HCT116 (cell line): ENCODE results near the gene VMP1. TPM values are rescaled to one million over a fixed set of nuclear protein-coding genes. Genes with fewer than 3 reads are reported as not detected.

Experiments used
- ATAC-seq: fragments of 200-7000 bp; cut with Tn5 transposase; 2 replicates; pipeline ENCODE4 v1.9.1; 2020; ENCODE audit warnings: mild to moderate bottlenecking, moderate library complexity
- BruUV-seq: library from RNA; stranded (reverse); fragments of 400-500 nt; replicated peaks from 2 replicates; lab custom pipeline; 2021; lab: Mats Ljungman, UMichigan
- CTCF ChIA-PET: fragments of 300-600 bp; sonication (Branson Sonifier 250); formaldehyde crosslinking; loops from one replicate; lab custom pipeline; 2021; ENCODE audit warnings: antibody characterized with exemption; lab: Charles Lee
- POLR2A ChIA-PET: fragments of 300-600, 350-600 bp; sonication (Branson Sonifier 250); formaldehyde crosslinking; loops from one replicate; lab custom pipeline; 2021; ENCODE audit warnings: antibody characterized with exemption; lab: Charles Lee
- RAD21 ChIA-PET, 2 experiments: fragments of 300-600 bp; sonication (Branson Sonifier 250); formaldehyde crosslinking; loops; one replicate each; lab custom pipeline; 2023; ENCODE audit warnings: low total read pairs in 2 of 2; ENCODE audit not compliant: uncharacterized antibody in 2 of 2, unreplicated experiment in 2 of 2, low non-redundant PET in 1 of 2; lab: Charles Lee
- DNase-seq: peaks from one replicate; pipeline ENCODE4 v3.0.0-alpha.2; 2010; ENCODE audit warnings: low read depth, low spot score
- H2AFZ ChIP-seq: fragments of 200-600 bp; shearing (Covaris generic), sonication (generic); 2 replicates; pipeline ENCODE4 v1.6.1; 2017; ENCODE audit warnings: low read depth, mixed run types, mixed read lengths, antibody characterized with exemption, low read length; ENCODE audit not compliant: poor library complexity, severe bottlenecking
- H3K27ac ChIP-seq: 2 replicates; pipeline ENCODE4 v1.5.1; 2012; ENCODE audit warnings: low read depth, low read length
- H3K27me3 ChIP-seq: fragments of 200-600 bp; sonication (generic); 2 replicates; pipeline ENCODE4 v1.6.1; 2016; ENCODE audit warnings: mixed run types, low read length, mixed read lengths; ENCODE audit not compliant: insufficient read depth
- H3K36me3 ChIP-seq, 2 experiments: fragments of 200-500 bp in 1 of 2; fragments of 200-600 bp in 1 of 2; sonication (Bioruptor generic) in 1 of 2; sonication (generic) in 1 of 2; 2 replicates each; pipeline versions ENCODE4 v1.5.1 to v1.6.1; 2014 to 2016; ENCODE audit warnings: low read length in 2 of 2, inconsistent platforms in 1 of 2, mixed read lengths in 1 of 2, mixed run types in 1 of 2; ENCODE audit not compliant: insufficient read depth in 2 of 2, control insufficient read depth in 1 of 2
- H3K4me1 ChIP-seq, 2 experiments: fragments of 200-600 bp in 1 of 2; sonication (generic) in 1 of 2; 2 replicates each; pipeline versions ENCODE4 v1.5.1 to v1.6.1; 2012 to 2017; ENCODE audit warnings: low read length in 2 of 2, inconsistent platforms in 1 of 2, mild to moderate bottlenecking in 1 of 2, mixed read lengths in 1 of 2, mixed run types in 1 of 2, moderate library complexity in 1 of 2; ENCODE audit not compliant: insufficient read depth in 2 of 2, control insufficient read depth in 1 of 2
- H3K4me2 ChIP-seq: fragments of 200-600 bp; sonication (generic); 2 replicates; pipeline ENCODE4 v1.6.1; 2017; ENCODE audit warnings: mixed run types, low read length, mixed read lengths
- H3K4me3 ChIP-seq, 2 experiments: fragments of 200-600 bp in 1 of 2; sonication (generic) in 1 of 2; replicated peaks in 1 of 2; 2 replicates each; pipeline ENCODE4 v1.5.1; 2011 to 2016; ENCODE audit warnings: low read length in 2 of 2, control low read depth in 1 of 2, low read depth in 1 of 2, mild to moderate bottlenecking in 1 of 2, mixed read lengths in 1 of 2, mixed run types in 1 of 2
- H3K79me2 ChIP-seq: fragments of 200-600 bp; sonication (generic); 2 replicates; pipeline ENCODE4 v1.6.1; 2017; ENCODE audit warnings: mild to moderate bottlenecking, mixed run types, low read length, moderate library complexity, mixed read lengths; ENCODE audit not compliant: insufficient read depth
- H3K9ac ChIP-seq: fragments of 200-600 bp; sonication (generic); 2 replicates; pipeline ENCODE4 v1.6.1; 2016; ENCODE audit warnings: low read length, mixed read lengths
- H3K9me2 ChIP-seq: fragments of 200-600 bp; sonication (generic), shearing (Covaris generic); 2 replicates; pipeline ENCODE4 v1.6.1; 2017; ENCODE audit warnings: mixed run types, mild to moderate bottlenecking, moderate library complexity; ENCODE audit not compliant: insufficient read depth
- H3K9me3 ChIP-seq, 2 experiments: fragments of 200-500 bp in 1 of 2; fragments of 200-600 bp in 1 of 2; sonication (Bioruptor generic) in 1 of 2; sonication (generic) in 1 of 2; 2 replicates each; pipeline ENCODE4 v1.6.1; 2014 to 2017; ENCODE audit warnings: low read length in 2 of 2, mixed read lengths in 2 of 2, inconsistent platforms in 1 of 2, low read depth in 1 of 2, mild to moderate bottlenecking in 1 of 2, mixed run types in 1 of 2, moderate library complexity in 1 of 2; ENCODE audit not compliant: control insufficient read depth in 1 of 2, insufficient read depth in 1 of 2
- H4K20me1 ChIP-seq: fragments of 200-600 bp; sonication (generic), shearing (Covaris generic); 2 replicates; pipeline ENCODE4 v1.6.1; 2017; ENCODE audit warnings: mixed run types, mild to moderate bottlenecking, moderate library complexity; ENCODE audit not compliant: insufficient read depth
- CBX3 ChIP-seq: IDR thresholded peaks from 2 replicates; pipeline ENCODE4 v1.6.1; 2012; ENCODE audit warnings: low read depth
- CEBPB ChIP-seq: IDR thresholded peaks from 2 replicates; pipeline ENCODE4 v1.6.1; 2012; ENCODE audit warnings: low read depth
- EGR1 ChIP-seq: IDR thresholded peaks from 2 replicates; pipeline ENCODE4 v1.6.1; 2012; ENCODE audit warnings: low read depth
- ELF1 ChIP-seq: IDR thresholded peaks from 2 replicates; pipeline ENCODE4 v1.6.1; 2012; ENCODE audit warnings: low read depth, borderline replicate concordance
- EZH2 ChIP-seq: fragments of 200-600 bp; sonication (generic); IDR thresholded peaks from 2 replicates; pipeline ENCODE4 v1.6.1; 2017; ENCODE audit warnings: antibody characterized with exemption, mixed run types
- FOSL1 ChIP-seq: IDR thresholded peaks from 2 replicates; pipeline ENCODE4 v1.6.1; 2012; ENCODE audit warnings: low read depth
- JUND ChIP-seq: IDR thresholded peaks from 2 replicates; pipeline ENCODE4 v1.6.1; 2012
- SIN3A ChIP-seq: IDR thresholded peaks from 2 replicates; pipeline ENCODE4 v1.6.1; 2012; ENCODE audit warnings: low read depth
- SP1 ChIP-seq: IDR thresholded peaks from 2 replicates; pipeline ENCODE4 v1.6.1; 2012; ENCODE audit warnings: low read depth
- SRF ChIP-seq: IDR thresholded peaks from 2 replicates; pipeline ENCODE4 v1.6.1; 2012; ENCODE audit warnings: low read depth
- TCF7L2 ChIP-seq: IDR thresholded peaks from 2 replicates; pipeline ENCODE4 v1.7.0; 2011; ENCODE audit warnings: borderline replicate concordance, inconsistent platforms; ENCODE audit not compliant: insufficient read depth, insufficient read length; ENCODE audit errors: extremely low read depth
- YY1 ChIP-seq: IDR thresholded peaks from 2 replicates; pipeline ENCODE4 v1.6.1; 2011; ENCODE audit warnings: low read length, low read depth, moderate library complexity, mild to moderate bottlenecking; ENCODE audit not compliant: insufficient replicate concordance; ENCODE audit errors: extremely low read depth
- ZFX ChIP-seq: fragments of 450-650 bp; IDR thresholded peaks from 2 replicates; pipeline ENCODE4 v1.6.1; 2017
- ZNF274 ChIP-seq: fragments of 200-500 bp; sonication (Bioruptor generic); IDR thresholded peaks from 2 replicates; pipeline ENCODE4 v1.6.1; 2014; ENCODE audit warnings: mild to moderate bottlenecking, low read depth, low read length, inconsistent platforms
- intact Hi-C: fragments of 100-400 bp; cut with micrococcal nuclease; formaldehyde crosslinking; loops from 2 replicates; pipeline ENCODE4 v1.10.0; 2022
- total RNA-seq: library from RNA; stranded (reverse); gene quantifications from one replicate; pipeline ENCODE4 v1.2.1, GENCODE V29; 2021; ENCODE audit not compliant: unreplicated experiment
- TF ChIP-seq, protein P1 (sequence below): IDR thresholded peaks from 2 replicates; pipeline ENCODE4 v1.6.1; 2012
- TF ChIP-seq, protein P2 (sequence below): IDR thresholded peaks from 2 replicates; pipeline ENCODE4 v1.6.1; 2012; ENCODE audit warnings: low read depth
- TF ChIP-seq, protein P3 (sequence below): IDR thresholded peaks from 2 replicates; pipeline ENCODE4 v1.6.1; 2011; ENCODE audit warnings: mild to moderate bottlenecking, low read length, moderate library complexity; ENCODE audit not compliant: insufficient replicate concordance; ENCODE audit errors: extremely low read depth

The VMP1 gene
- total RNA-seq, 1 experiment from 2014 or later: 366 TPM

DNA sequence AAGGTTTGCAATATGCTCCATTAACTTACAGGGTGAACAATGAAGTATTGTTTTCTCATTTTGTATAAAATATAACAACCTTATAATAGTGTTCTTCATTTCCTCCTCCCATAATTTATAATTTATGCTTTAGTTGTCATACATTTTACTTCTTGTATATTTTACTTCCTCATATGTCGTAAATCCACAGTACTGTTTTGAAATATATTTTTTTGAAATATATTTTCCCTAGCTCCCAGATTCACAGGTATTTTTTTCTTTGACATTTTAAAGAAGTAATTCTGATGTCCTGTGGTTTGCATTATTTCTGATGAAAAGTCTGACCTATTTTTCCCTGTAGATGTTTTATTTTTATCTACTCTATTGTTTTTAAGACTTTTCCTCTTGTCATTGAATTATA, 52.7 kb downstream of the VMP1 start:
- ATAC-seq: no peak
- no peaks in the 10 kb centered on the region for H3K27me3 ChIP-seq
- peaks cover 0 to 32% of the 10 kb centered on the region in 2 experiments; a peak in 2 of 4 replicates for H3K36me3 ChIP-seq
- no peak overlapping the region for H3K9ac ChIP-seq
- peaks cover 47% of the 10 kb centered on the region for H3K79me2 ChIP-seq
- H2AFZ ChIP-seq: no peak overlapping the region
- intact Hi-C loops: no loop called here
- no peaks in the 10 kb centered on the region; a peak in 1 of 4 replicates for H3K9me3 ChIP-seq
- no peak overlapping the region for H3K27ac ChIP-seq
- TF ChIP-seq TCF7L2 (no peak), YY1 (no peak), CBX3 (no peak), ELF1 (no peak), CEBPB (no peak), FOSL1 (no peak), SIN3A (no peak), EGR1 (no peak), SRF (no peak), ZFX (no peak), SP1 (no peak), ZNF274 (no peak), JUND (no peak), EZH2 (no peak)
- TF ChIP-seq, protein P1, sequence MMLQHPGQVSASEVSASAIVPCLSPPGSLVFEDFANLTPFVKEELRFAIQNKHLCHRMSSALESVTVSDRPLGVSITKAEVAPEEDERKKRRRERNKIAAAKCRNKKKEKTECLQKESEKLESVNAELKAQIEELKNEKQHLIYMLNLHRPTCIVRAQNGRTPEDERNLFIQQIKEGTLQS: no peak
- TF ChIP-seq, protein P2, sequence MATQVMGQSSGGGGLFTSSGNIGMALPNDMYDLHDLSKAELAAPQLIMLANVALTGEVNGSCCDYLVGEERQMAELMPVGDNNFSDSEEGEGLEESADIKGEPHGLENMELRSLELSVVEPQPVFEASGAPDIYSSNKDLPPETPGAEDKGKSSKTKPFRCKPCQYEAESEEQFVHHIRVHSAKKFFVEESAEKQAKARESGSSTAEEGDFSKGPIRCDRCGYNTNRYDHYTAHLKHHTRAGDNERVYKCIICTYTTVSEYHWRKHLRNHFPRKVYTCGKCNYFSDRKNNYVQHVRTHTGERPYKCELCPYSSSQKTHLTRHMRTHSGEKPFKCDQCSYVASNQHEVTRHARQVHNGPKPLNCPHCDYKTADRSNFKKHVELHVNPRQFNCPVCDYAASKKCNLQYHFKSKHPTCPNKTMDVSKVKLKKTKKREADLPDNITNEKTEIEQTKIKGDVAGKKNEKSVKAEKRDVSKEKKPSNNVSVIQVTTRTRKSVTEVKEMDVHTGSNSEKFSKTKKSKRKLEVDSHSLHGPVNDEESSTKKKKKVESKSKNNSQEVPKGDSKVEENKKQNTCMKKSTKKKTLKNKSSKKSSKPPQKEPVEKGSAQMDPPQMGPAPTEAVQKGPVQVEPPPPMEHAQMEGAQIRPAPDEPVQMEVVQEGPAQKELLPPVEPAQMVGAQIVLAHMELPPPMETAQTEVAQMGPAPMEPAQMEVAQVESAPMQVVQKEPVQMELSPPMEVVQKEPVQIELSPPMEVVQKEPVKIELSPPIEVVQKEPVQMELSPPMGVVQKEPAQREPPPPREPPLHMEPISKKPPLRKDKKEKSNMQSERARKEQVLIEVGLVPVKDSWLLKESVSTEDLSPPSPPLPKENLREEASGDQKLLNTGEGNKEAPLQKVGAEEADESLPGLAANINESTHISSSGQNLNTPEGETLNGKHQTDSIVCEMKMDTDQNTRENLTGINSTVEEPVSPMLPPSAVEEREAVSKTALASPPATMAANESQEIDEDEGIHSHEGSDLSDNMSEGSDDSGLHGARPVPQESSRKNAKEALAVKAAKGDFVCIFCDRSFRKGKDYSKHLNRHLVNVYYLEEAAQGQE: no peak
- TF ChIP-seq, protein P3, sequence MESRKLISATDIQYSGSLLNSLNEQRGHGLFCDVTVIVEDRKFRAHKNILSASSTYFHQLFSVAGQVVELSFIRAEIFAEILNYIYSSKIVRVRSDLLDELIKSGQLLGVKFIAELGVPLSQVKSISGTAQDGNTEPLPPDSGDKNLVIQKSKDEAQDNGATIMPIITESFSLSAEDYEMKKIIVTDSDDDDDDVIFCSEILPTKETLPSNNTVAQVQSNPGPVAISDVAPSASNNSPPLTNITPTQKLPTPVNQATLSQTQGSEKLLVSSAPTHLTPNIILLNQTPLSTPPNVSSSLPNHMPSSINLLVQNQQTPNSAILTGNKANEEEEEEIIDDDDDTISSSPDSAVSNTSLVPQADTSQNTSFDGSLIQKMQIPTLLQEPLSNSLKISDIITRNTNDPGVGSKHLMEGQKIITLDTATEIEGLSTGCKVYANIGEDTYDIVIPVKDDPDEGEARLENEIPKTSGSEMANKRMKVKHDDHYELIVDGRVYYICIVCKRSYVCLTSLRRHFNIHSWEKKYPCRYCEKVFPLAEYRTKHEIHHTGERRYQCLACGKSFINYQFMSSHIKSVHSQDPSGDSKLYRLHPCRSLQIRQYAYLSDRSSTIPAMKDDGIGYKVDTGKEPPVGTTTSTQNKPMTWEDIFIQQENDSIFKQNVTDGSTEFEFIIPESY: no peak
- DNase-seq: no peak
- no peaks in the 10 kb centered on the region for H4K20me1 ChIP-seq
- POLR2A ChIA-PET: interaction anchor here (9.8 kb wide), 1 partner anchor 80 kb away, joined by 132 read pairs; no protein-coding TSS in a partner anchor
- no TSS peak for BruUV-seq
- H3K9me2 ChIP-seq: no peaks in the 10 kb centered on the region
- H3K4me1 ChIP-seq: peaks cover 68 to 77% of the 10 kb centered on the region in 2 experiments
- H3K4me2 ChIP-seq: no peak overlapping the region
- RAD21 ChIA-PET: no interaction called here
- no peak overlapping the region for H3K4me3 ChIP-seq
- CTCF ChIA-PET: no interaction called here
